ENCODE data around the gene CHRM2. TPM values are rescaled to one million over a fixed set of nuclear protein-coding genes. Genes with fewer than 3 reads are reported as not detected.

The CHRM2 gene
- total and polyA plus RNA-seq, 2 of the 4 experiments (the other 2 are of a cell fraction), result 79.3 to 184 TPM

GRCh38 chr7:136950331-136950730, 81.9 kb downstream of the CHRM2 start:
- ATAC-seq (ENCODE audit: low read depth) (no peak), DNase-seq (no peak)
- Histone ChIP-seq H3K56ac (ENCODE audit: extremely low read depth, insufficient read depth, low read length) (0 out of 2 replicates have a peak overlapping the region, but pooled peaks have one; percentile 10), H3K9me1 (ENCODE audit: insufficient read depth, low read length) (peaks cover 7% of the 10 kb centered on the region), H3K18ac (ENCODE audit: low read depth, low read length) (peak overlapping the region; percentile 92; the same call in 1 of the 2 replicates), H2BK15ac (ENCODE audit: low read depth, low read length) (peak overlapping the region; percentile 84; the same call in 1 of the 3 replicates), H3K4ac (ENCODE audit: low read depth, low read length) (peak overlapping the region; percentile 94), H3K36me3 (ENCODE audit: control insufficient read depth, insufficient read depth, low read length) (peaks cover 34% of the 10 kb centered on the region), H3K14ac (replicated peaks; ENCODE audit: low read depth, low read length) (peak overlapping the region; percentile 72), H2AK5ac (ENCODE audit: low read depth, low read length) (peak overlapping the region; percentile 63; the same call in 1 of the 2 replicates), H3K4me3 (ENCODE audit: insufficient read depth, low read depth, low read length) (no peak overlapping the region), H3K27me3 (ENCODE audit: control insufficient read depth, insufficient read depth, low read length) (no peaks in the 10 kb centered on the region), H2BK20ac (ENCODE audit: low read depth, low read length) (peak overlapping the region; percentile 75; the same call in 1 of the 2 replicates), H3K4me1 (ENCODE audit: control insufficient read depth, insufficient read depth, low read length) (peaks cover 21% of the 10 kb centered on the region), H2BK5ac (ENCODE audit: low read depth, low read length, poor library complexity, severe bottlenecking) (peak overlapping the region; percentile 98), H3K4me2 (ENCODE audit: low read depth, low read length) (no peak overlapping the region), H4K20me1 (ENCODE audit: insufficient read depth, low read length) (no peaks in the 10 kb centered on the region), H3K27ac (ENCODE audit: insufficient read depth, low read length) (peak overlapping the region; percentile 50; the same call in 1 of the 2 replicates), H2BK120ac (ENCODE audit: low read depth, low read length) (peak overlapping the region; percentile 90), H2AK9ac (replicated peaks; ENCODE audit: low read depth, low read length, poor library complexity) (no peak overlapping the region), H4K91ac (ENCODE audit: insufficient read depth, low read depth, low read length) (peak overlapping the region; percentile 93), H3K79me1 (ENCODE audit: low read depth in 1 of 2, low read length in 2 of 2) (peaks cover 43 to 60% of the 10 kb centered on the region in 2 experiments), H4K8ac (ENCODE audit: low read depth in 2 of 2, low read length in 2 of 2) (peak overlapping the region; percentile 81 to 83; a peak in 3 of 4 replicates), H3K9me3 (ENCODE audit: control insufficient read depth, insufficient read depth, low read length) (no peaks in the 10 kb centered on the region), H4K5ac (ENCODE audit: low read depth, low read length) (peak overlapping the region; percentile 91), H3K9ac (ENCODE audit: low read depth, low read length) (no peak overlapping the region), H3K23ac (ENCODE audit: low read depth, low read length) (peak overlapping the region; percentile 23; the same call in 1 of the 2 replicates), H2AFZ (replicated peaks; ENCODE audit: low read length, poor library complexity) (no peak overlapping the region)
- in situ Hi-C loops (cut with MboI; ENCODE audit: low sequenced_read_pairs) (no loop called here), intact Hi-C loops (cut with micrococcal nuclease) (no loop called here), dilution Hi-C loops (cut with HindIII; ENCODE audit: low sequenced_read_pairs, unreplicated experiment) (no loop called here)
- WGBS, 2 experiments (ENCODE audit: extremely low coverage in 2 of 2, insufficient read length in 1 of 2), result no CpG with 5 or more reads among the region's 3 CpGs
- no peak for TF ChIP-seq RAD21 (IDR thresholded peaks at IDR 0.05; ENCODE audit: low read length)
- ChIA-PET POLR2A (ENCODE audit: unreplicated experiment) (no interaction called here), CTCF (no interaction called here)
- BruUV-seq (replicated peaks), result no TSS peak
